GM23338 (cell line): ENCODE data around the gene NRGN.

Experiments used
- CREB1 ChIP-seq: fragments of 250-450 bp; sonication (Bioruptor Pico); IDR thresholded peaks from 2 replicates; pipeline ENCODE4 v1.5.0; 2020; ENCODE audit warnings: low read depth, mild to moderate bottlenecking, moderate library complexity
- EZH2 ChIP-seq: fragments of 200-600 bp; sonication (generic); IDR thresholded peaks from one replicate; pipeline ENCODE4 v1.8.0; 2017; ENCODE audit warnings: antibody characterized with exemption, mild to moderate bottlenecking, low read depth; ENCODE audit not compliant: unreplicated experiment
- EZH2phosphoT487 ChIP-seq: fragments of 200-600 bp; sonication (generic); IDR thresholded peaks from one replicate; pipeline ENCODE4 v1.8.1; 2018; ENCODE audit warnings: antibody characterized with exemption; ENCODE audit not compliant: unreplicated experiment
- JUNB ChIP-seq: IDR thresholded peaks from one replicate; pipeline ENCODE4 v1.6.1; 2016; ENCODE audit warnings: antibody characterized with exemption; ENCODE audit not compliant: unreplicated experiment
- POLR2AphosphoS5 ChIP-seq: IDR thresholded peaks from 2 replicates; pipeline ENCODE4 v1.6.1; 2016; ENCODE audit warnings: antibody characterized with exemption, low read depth
- ZNF114 ChIP-seq: fragments of 250-450 bp; sonication (Bioruptor Pico); IDR thresholded peaks from 2 replicates; pipeline ENCODE4 v1.5.0; 2020; ENCODE audit warnings: mild to moderate bottlenecking, moderate library complexity
- TF ChIP-seq, protein P1 (sequence below), 2 experiments: fragments of 200-600 bp in 1 of 2; sonication (generic) in 1 of 2; conservative IDR thresholded peaks; 2 replicates each; pipeline versions ENCODE4 v1.5.1 to v1.6.1; 2016 to 2017; ENCODE audit warnings: antibody characterized with exemption in 2 of 2, low read depth in 2 of 2, mild to moderate bottlenecking in 2 of 2, moderate library complexity in 1 of 2
- TF ChIP-seq, protein P2 (sequence below): IDR thresholded peaks from one replicate; pipeline ENCODE4 v1.6.1; 2018; ENCODE audit warnings: antibody characterized with exemption; ENCODE audit not compliant: unreplicated experiment
- TF ChIP-seq, protein P3 (sequence below): IDR thresholded peaks from 2 replicates; pipeline ENCODE4 v1.6.1; 2016; ENCODE audit warnings: antibody characterized with exemption

DNA sequence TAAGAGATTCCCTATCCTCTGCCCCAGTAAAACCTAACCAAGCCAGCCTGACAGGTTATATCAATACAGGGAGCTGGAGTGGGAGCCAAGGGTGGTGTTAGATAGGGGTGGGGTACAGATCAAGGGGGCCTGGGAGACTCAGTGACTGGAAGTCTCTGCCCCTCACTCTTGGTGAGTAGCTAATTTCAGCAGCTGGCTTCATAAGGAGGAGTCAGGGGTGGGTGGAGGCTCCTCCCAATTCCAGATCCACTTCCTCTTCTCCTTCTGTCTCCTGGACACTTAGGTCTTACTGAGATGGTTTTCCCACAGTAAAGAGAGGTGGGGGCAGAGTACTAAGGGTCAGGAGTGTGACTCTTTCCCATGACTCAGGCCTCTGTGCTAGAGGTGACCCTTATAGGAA lies 13.5 kb downstream of the NRGN start:
- TF ChIP-seq JUNB (no peak), EZH2 (no peak), POLR2AphosphoS5 (no peak), CREB1 (CRISPR knock-in tag) (no peak), EZH2phosphoT487 (no peak), ZNF114 (no peak)
- TF ChIP-seq, protein P1, sequence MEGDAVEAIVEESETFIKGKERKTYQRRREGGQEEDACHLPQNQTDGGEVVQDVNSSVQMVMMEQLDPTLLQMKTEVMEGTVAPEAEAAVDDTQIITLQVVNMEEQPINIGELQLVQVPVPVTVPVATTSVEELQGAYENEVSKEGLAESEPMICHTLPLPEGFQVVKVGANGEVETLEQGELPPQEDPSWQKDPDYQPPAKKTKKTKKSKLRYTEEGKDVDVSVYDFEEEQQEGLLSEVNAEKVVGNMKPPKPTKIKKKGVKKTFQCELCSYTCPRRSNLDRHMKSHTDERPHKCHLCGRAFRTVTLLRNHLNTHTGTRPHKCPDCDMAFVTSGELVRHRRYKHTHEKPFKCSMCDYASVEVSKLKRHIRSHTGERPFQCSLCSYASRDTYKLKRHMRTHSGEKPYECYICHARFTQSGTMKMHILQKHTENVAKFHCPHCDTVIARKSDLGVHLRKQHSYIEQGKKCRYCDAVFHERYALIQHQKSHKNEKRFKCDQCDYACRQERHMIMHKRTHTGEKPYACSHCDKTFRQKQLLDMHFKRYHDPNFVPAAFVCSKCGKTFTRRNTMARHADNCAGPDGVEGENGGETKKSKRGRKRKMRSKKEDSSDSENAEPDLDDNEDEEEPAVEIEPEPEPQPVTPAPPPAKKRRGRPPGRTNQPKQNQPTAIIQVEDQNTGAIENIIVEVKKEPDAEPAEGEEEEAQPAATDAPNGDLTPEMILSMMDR (conservative IDR thresholded peaks at IDR 0.05; ENCODE audit: low read depth in 2 of 2): no peak
- TF ChIP-seq, protein P2, sequence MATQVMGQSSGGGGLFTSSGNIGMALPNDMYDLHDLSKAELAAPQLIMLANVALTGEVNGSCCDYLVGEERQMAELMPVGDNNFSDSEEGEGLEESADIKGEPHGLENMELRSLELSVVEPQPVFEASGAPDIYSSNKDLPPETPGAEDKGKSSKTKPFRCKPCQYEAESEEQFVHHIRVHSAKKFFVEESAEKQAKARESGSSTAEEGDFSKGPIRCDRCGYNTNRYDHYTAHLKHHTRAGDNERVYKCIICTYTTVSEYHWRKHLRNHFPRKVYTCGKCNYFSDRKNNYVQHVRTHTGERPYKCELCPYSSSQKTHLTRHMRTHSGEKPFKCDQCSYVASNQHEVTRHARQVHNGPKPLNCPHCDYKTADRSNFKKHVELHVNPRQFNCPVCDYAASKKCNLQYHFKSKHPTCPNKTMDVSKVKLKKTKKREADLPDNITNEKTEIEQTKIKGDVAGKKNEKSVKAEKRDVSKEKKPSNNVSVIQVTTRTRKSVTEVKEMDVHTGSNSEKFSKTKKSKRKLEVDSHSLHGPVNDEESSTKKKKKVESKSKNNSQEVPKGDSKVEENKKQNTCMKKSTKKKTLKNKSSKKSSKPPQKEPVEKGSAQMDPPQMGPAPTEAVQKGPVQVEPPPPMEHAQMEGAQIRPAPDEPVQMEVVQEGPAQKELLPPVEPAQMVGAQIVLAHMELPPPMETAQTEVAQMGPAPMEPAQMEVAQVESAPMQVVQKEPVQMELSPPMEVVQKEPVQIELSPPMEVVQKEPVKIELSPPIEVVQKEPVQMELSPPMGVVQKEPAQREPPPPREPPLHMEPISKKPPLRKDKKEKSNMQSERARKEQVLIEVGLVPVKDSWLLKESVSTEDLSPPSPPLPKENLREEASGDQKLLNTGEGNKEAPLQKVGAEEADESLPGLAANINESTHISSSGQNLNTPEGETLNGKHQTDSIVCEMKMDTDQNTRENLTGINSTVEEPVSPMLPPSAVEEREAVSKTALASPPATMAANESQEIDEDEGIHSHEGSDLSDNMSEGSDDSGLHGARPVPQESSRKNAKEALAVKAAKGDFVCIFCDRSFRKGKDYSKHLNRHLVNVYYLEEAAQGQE: no peak
- TF ChIP-seq, protein P3, sequence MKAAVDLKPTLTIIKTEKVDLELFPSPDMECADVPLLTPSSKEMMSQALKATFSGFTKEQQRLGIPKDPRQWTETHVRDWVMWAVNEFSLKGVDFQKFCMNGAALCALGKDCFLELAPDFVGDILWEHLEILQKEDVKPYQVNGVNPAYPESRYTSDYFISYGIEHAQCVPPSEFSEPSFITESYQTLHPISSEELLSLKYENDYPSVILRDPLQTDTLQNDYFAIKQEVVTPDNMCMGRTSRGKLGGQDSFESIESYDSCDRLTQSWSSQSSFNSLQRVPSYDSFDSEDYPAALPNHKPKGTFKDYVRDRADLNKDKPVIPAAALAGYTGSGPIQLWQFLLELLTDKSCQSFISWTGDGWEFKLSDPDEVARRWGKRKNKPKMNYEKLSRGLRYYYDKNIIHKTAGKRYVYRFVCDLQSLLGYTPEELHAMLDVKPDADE: no peak
